ENCODE results near the gene C1RL. TPM values are rescaled to one million over a fixed set of nuclear protein-coding genes. Genes with fewer than 3 reads are reported as not detected.

C1RL gene
- 19.4 and 29.4 TPM in 2 replicates for total RNA-seq

GRCh38 chr12:7108796-7109571 lies at the start of gene C1RL:
TSS of gene C1RL (minus strand) at chr12:7109214. CDS start at chr12:7109180, 34 bp downstream.

GRCh38 chr12:7129872-7130691 lies 21.1 kb upstream of the C1RL start, which contains the start of gene CLSTN3:
TSS of gene CLSTN3 (plus strand) at chr12:7130371. CDS start at chr12:7130649, 278 bp downstream.

GRCh38 chr12:7128681-7129286 lies 19.8 kb upstream of the C1RL start, which contains the start of gene RBP5:
TSS of gene RBP5 (minus strand) at chr12:7128889. CDS start at chr12:7128775, 114 bp downstream.

GRCh38 chr12:7092229-7092985 lies 16.6 kb downstream of the C1RL start, which contains the start of gene C1R:
TSS of gene C1R (minus strand) at chr12:7092445. CDS start at chr12:7092388, 57 bp downstream.

GRCh38 chr12:7060353-7060954 lies 48.6 kb downstream of the C1RL start, which contains the start of gene C1S:
TSS of gene C1S (plus strand) at chr12:7060718. CDS start at chr12:7061913, 1,195 bp downstream.

Other genes starting within 250 kb of the C1RL start
- 989 and 1,326 TPM in 2 replicates for gene TPI1, start 241.7 kb downstream of the C1RL start, total RNA-seq
- gene SPSB2, start 235.9 kb downstream of the C1RL start, total RNA-seq, result 12.8 and 13.2 TPM in 2 replicates
- 4.1 and 6.2 TPM in 2 replicates for gene LRRC23, start 204.4 kb downstream of the C1RL start, total RNA-seq
- 0.68 and 2.1 TPM in 2 replicates for gene ENO2, start 194.6 kb downstream of the C1RL start, total RNA-seq
- gene ATN1, start 181.3 kb downstream of the C1RL start, total RNA-seq, result 8.4 and 17.5 TPM in 2 replicates
- gene RNU7-1, start 165.4 kb downstream of the C1RL start, total RNA-seq, result not detected in 2 replicates
- 146 and 147 TPM in 2 replicates for gene C12orf57, start 165.2 kb downstream of the C1RL start, total RNA-seq
- gene PTPN6, start 157.9 kb downstream of the C1RL start, total RNA-seq, result 20.9 and 24.3 TPM in 2 replicates
- gene PHB2, start 138.6 kb downstream of the C1RL start, total RNA-seq, result 300 and 356 TPM in 2 replicates
- gene EMG1, start 138.3 kb downstream of the C1RL start, total RNA-seq, result 87.1 and 114 TPM in 2 replicates
- 17.3 and 32.2 TPM in 2 replicates for gene LPCAT3, start 90.7 kb downstream of the C1RL start, total RNA-seq
- gene C1S, start 48.5 kb downstream of the C1RL start, total RNA-seq, result 1.9 and 6.0 TPM in 2 replicates
- 11.9 and 12.6 TPM in 2 replicates for gene C1R, start 16.8 kb downstream of the C1RL start, total RNA-seq
- gene RBP5, start 19.7 kb upstream of the C1RL start, total RNA-seq, result not detected in 2 replicates
- 6.4 and 17.6 TPM in 2 replicates for gene CLSTN3, start 21.2 kb upstream of the C1RL start, total RNA-seq
- gene PEX5, start 80.5 kb upstream of the C1RL start, total RNA-seq, result 12.9 and 13.4 TPM in 2 replicates
- gene ACSM4, start 194.9 kb upstream of the C1RL start, total RNA-seq, result not detected in 2 replicates